H54 (cell line): ENCODE data around the gene NR2F1.

ENCODE experiments used
- DNase-seq: peaks from one replicate; pipeline ENCODE4 v3.0.0; 2011; ENCODE audit warnings: low spot score, mixed read lengths; ENCODE audit not compliant: insufficient read length
- FAIRE-seq: peaks from 3 replicates; lab custom pipeline; 2011; peaks lifted over from hg19 to GRCh38; lab: Jason Lieb, UNC
- POLR2A ChIP-seq: IDR thresholded peaks from 2 replicates; pipeline ENCODE4 v1.6.1; 2011; ENCODE audit warnings: low read depth, mild to moderate bottlenecking, low read length

Gene NR2F1

DNA sequence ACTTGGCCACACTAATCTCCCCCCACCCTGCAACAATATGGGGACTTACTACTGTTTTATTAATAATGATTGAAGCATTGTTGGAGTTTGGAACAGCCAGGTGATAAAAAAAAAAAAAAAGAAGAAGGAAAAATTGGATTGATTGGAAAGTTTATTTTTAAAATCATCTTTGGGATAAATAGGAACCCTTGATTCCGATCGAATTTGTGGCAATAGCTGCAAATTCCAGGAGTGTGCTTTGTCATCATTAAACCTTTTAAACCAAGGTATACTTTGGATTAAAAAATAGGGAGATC, 907 bp upstream of the NR2F1 start:
- FAIRE-seq (no peak), DNase-seq (no peak)
- TF ChIP-seq POLR2A = no peak

DNA sequence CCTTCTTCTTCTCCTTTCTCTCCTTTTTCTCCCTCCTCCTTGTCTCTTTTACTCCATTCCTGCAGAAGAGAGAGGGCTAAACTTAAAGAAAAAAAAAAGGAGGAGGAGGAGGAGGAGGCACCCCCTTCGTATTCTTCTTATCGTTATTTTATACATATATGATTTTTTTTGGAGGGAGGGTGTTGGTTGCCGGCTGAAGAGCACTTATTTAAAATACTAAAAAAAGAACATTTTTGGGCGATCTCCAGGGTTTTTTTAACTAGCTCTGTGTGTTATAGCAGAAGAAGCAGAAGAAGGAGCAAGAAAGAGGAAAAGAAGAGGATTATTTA, 381 bp downstream of the NR2F1 start:
- FAIRE-seq (no peak), DNase-seq (no peak)
- no peak for TF ChIP-seq POLR2A

DNA sequence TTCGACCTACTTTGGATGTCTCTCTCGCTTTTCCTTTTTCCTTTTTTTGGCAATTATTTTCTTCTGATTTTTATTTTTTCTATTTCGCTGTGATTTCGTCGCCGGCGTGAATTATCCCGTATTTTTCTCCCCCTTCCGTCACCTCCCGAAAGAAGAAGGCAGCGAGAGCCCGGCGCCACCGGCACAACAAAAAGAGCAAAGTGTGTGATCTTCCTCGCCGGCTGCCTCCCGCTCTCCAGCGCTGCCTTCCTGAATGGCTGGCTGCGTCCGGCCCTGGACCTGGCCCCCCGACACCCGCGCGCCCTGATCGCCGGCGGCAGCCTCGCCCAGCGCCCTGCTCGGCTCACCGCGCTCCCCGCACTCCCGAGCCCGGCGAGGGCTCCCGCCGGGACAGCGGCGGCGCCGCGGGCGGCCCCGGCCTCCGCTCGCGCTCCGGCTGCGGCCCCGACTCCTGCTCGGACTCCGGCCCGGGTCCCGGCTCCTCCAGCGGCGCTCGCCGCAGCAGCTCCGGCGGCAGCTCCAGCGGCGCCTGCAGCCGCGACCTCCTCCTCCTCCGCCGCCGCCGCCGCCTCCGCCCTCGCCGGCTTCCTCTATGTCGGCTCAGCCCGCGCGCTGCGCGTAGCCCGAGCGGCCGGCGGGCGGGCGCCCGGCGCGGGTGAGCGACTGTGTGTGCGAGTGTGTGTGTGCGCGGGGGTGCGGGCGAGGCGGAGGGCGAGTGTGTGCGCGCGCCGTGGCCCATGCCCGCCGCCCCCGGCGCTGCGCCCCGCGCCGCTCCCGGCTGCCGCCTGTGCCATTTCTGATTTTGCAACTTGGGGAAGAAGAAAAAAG, 960 bp downstream of the NR2F1 start:
- FAIRE-seq (no peak), DNase-seq (no peak)
- TF ChIP-seq POLR2A = no peak

DNA sequence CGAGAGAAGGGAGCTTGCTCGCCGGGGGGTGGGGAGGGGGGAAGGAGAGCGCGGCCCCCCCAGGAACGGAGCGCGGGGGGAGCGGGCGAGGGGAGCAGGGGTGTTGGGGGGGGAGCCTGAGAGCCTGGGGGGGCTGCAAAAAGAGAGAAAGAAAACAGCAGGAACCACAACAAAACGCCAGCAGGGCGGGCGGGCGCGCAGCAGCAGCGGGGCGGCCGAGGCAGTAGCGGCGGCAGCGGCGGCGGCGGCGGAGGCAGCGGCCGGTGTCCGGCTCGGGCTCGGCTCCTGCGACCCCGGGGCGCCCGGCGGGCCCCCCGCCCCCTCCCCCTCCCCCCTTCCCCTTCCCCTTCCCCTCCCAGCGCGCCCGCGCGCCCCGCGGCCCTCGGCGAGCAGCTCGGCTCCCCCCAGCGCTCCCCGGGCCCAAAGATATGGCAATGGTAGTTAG, 1.6 kb downstream of the NR2F1 start:
- TF ChIP-seq POLR2A = no peak
- DNase-seq (no peak), FAIRE-seq (no peak)

DNA sequence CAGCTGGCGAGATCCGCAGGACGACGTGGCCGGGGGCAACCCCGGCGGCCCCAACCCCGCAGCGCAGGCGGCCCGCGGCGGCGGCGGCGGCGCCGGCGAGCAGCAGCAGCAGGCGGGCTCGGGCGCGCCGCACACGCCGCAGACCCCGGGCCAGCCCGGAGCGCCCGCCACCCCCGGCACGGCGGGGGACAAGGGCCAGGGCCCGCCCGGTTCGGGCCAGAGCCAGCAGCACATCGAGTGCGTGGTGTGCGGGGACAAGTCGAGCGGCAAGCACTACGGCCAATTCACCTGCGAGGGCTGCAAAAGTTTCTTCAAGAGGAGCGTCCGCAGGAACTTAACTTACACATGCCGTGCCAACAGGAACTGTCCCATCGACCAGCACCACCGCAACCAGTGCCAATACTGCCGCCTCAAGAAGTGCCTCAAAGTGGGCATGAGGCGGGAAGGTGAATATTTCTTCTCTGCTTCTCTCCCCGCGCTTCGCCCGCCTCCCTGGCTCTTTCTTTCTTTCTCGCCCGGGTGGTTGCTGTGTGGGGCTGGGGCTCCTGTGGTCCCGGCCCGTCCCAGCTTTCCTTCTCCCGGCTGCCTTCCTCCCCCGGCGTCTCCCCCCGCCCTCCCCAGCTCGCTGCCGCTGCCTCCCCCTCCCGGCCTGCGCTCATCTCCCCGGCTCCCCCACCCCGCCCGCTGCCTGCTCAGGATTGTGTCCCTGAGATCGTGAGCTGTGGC, 2.2 kb downstream of the NR2F1 start:
- TF ChIP-seq POLR2A = no peak
- FAIRE-seq = no peak
- no peak for DNase-seq

DNA sequence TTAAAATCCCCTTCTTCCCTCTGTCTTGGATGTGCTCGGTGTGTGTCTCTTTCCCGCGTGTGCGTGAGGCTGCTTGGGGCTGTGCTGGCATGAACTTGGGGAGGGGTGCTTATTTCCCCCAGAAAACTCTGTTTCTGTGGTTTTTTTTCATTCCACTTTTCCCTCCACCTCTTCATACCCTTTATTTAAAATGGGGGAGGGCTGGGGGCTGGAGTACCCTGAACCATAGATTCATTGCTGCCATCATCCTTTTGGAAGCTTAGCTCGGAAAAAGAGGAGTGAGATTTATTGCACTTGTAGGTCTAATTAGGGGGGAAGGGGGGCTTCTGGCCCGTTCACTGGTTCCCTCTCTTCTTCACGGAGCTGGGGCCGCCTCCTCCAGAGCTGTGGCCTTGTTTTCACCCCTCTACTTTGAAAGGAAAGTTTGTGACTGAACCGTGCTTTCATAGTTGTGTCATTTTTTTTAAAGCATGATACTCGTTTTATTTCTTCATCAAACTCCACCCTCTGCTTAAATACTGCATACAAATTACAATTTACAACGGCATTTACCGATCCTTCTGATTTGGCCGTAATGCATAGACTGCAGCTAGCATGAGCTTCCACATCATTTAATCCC, 2.9 kb downstream of the NR2F1 start:
- TF ChIP-seq POLR2A = no peak
- DNase-seq (no peak), FAIRE-seq (no peak)

DNA sequence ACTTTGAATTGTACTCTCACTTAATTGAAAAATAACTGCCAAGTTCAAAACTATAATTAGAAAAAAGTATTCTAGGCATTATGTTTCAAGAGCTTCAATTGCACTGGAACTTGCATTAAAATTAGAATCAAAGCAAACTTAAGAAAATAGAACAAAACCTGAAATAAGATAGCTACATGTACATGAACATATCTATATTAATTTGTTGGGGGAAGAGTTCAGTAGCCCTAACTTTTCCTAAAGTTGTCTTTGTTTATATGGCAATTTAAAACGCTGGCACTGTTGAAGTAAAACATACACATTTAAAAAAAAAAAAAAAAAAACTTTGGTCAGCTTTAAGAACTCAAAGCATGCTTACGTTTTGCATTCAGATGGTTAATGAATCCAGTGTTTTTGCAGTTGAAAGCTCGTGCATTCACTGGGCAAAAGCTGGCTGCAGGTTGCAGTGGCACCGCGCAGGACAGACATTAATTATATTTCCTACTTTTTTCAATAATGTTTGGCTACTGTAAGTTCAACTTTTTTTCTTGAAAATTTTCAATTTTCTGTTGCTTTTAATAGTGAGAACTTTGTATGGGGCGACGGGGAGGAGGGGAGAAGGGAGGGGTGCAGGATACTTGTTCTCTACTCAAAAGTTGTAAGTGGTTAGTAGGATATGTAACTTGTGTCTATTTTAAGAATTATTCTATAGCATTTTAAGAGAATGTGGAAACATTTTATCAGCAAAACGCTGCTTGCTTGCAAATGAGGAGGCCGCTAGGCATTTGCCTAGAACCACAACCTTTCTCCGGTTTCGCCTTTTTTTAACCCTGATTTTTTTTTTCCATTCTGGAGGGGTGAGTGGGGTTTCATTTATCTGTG, 3.9 kb downstream of the NR2F1 start:
- FAIRE-seq = no peak
- TF ChIP-seq POLR2A = no peak
- DNase-seq = no peak

DNA sequence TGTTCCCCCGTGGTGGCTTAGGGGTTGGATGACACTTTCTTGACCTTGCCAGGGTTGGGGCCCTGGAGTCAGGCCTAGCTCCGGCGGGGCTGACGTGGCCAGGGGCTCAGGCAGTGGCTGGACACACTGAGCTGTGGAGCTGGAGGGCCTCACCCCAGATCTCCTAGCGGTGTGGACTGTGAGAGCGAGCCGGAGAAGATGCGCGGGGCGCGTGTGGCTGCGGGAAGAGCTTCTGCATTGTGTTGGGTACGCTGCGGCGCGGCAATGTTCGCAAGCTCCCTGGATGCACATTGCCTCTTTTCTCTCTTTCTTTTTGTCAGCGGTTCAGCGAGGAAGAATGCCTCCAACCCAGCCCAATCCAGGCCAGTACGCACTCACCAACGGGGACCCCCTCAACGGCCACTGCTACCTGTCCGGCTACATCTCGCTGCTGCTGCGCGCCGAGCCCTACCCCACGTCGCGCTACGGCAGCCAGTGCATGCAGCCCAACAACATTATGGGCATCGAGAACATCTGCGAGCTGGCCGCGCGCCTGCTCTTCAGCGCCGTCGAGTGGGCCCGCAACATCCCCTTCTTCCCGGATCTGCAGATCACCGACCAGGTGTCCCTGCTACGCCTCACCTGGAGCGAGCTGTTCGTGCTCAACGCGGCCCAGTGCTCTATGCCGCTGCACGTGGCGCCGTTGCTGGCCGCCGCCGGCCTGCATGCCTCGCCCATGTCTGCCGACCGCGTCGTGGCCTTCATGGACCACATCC, 4.8 kb downstream of the NR2F1 start:
- FAIRE-seq = no peak
- no peak for DNase-seq
- no peak for TF ChIP-seq POLR2A

DNA sequence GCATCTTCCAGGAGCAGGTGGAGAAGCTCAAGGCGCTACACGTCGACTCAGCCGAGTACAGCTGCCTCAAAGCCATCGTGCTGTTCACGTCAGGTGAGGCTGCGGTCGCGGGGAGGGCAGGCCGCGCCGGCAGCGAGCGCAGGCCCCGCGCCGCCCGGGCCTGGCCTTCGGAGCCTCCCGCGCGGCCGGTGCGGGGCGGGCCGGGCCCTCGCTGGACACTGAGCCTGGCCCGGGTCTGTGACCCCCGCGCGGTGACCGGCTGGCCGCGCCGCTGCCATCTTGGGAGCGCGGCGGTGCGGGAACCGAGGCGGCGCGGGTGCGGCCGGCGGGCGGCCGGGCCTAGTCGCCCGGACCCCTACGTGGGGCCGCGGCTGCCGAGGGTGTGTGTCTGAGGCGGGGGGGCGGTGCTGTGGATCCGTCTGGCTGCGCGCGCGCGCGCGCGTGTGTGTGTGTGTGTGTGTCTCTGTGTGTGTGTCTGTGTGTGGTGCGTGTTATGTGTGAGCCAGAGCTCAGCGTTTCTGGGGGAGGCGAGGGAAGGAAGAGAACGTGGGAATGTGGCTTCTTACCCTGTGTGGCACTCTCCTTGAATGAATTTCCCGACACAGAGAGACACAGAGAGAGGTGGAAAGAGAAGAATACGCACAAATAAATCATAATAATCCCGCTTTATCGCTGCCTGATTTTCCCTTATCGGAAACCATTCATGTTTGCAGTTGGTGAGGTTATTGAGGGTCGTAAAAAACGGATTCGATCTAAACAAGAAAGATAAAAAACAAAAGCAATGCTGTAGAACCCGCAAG, 5.5 kb downstream of the NR2F1 start:
- DNase-seq (no peak), FAIRE-seq (no peak)
- TF ChIP-seq POLR2A = no peak

DNA sequence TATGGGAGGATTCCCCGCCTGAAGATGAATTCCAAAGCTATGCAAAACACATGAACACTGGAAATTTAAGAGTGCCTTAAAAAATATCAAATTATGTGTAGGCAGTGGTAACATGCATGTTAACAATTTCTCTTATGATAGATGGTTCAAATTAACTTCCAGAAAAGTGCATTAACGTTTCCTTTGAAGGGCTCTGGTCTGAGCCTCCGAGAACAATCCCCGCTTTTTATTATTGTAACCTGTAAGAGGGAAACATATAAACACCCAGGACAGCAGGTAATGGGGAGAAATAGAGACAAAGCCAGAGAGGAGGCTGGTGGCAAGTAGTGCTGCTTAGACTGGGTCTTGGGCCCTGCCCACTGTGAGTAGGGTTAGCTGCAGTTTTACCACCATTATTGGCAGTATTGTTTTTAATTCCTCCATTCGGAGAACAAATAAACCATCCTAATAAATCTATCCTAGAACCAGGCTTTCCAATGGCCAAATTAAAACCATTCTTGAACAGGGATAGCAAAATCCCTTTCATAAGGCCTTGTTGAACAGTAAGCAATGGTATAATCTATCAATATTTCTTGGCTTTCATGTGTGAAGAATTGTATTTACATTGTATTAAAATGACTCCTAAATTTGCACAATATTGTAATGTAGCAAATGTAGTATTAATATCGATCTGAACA, 6.3 kb downstream of the NR2F1 start:
- TF ChIP-seq POLR2A = no peak
- DNase-seq (no peak), FAIRE-seq (no peak)

DNA sequence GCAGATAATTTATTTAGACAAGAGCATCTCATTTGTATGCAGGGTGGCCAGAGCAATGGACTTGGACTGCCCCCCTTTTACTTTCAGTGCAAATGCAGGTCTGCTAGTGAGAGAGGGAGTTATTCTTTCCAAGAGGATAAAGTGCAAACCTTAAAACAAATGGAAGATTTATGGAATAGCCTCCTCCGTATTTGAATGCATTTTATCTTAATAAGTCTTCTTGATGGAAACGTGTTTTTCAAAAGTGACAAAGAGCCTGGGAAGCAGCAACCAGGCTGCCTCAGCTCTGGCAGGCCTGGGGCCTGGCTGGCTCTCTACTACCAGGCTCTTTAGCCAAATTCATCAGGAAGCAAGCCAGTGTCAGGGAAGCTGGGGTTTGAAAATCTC, 6.8 kb downstream of the NR2F1 start:
- no peak for TF ChIP-seq POLR2A
- DNase-seq (no peak), FAIRE-seq (no peak)

DNA sequence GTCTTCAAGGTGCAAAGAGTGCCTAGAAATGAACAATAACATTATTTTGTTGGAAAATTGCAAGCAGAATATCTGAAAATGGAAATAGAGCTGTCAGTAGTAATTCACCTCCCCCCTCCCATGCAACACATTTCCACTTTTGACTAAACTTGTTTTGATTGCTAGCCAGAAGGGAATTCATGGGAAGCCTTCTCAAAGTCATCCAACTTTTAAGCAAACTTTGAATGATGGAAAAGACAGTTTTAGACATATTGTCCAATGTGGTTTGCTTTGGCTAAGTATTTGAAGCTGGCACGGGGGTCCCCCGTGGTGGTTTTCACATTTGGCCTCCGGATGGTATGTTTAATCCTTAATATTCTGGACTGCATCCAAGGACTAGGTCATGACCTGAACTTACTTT, 7.5 kb downstream of the NR2F1 start:
- DNase-seq = no peak
- TF ChIP-seq POLR2A = no peak

More for the DNA sequence above, 7.5 kb downstream of the NR2F1 start:
- no peak for FAIRE-seq
